HG02970 (cell line): ENCODE results near the gene GIGYF2.

Experiments
- ATAC-seq: cut with Tn5 transposase; IDR thresholded peaks from one replicate; pipeline ENCODE4 v1.9.1; 2021; ENCODE audit warnings: mild to moderate bottlenecking, moderate library complexity, moderate number of reproducible peaks; ENCODE audit not compliant: unreplicated experiment, low FRiP score

Gene GIGYF2

GRCh38 chr2:232888839-232889529 is 191.9 kb downstream of the GIGYF2 start:
- ATAC-seq = no peak

- ATAC-seq = no peak
Observed at GRCh38 chr2:232889876-232890401, 192.8 kb downstream of the GIGYF2 start.

GRCh38 chr2:232890536-232890895 is 193.4 kb downstream of the GIGYF2 start:
- ATAC-seq = no peak

GRCh38 chr2:232890896-232891601 is 193.9 kb downstream of the GIGYF2 start:
- ATAC-seq = no peak

GRCh38 chr2:232891621-232892071 is 194.5 kb downstream of the GIGYF2 start:
- ATAC-seq = no peak

- no peak for ATAC-seq
Observed at GRCh38 chr2:232892221-232892620, 195.1 kb downstream of the GIGYF2 start.

GRCh38 chr2:232892843-232893242 is 195.7 kb downstream of the GIGYF2 start:
- no peak for ATAC-seq

- no peak for ATAC-seq
Observed at GRCh38 chr2:232893834-232894233, 196.7 kb downstream of the GIGYF2 start.

GRCh38 chr2:232894251-232894650 is 197.1 kb downstream of the GIGYF2 start:
- ATAC-seq = no peak

GRCh38 chr2:232894746-232895145 is 197.6 kb downstream of the GIGYF2 start:
- ATAC-seq = no peak

- ATAC-seq = no peak
Observed at GRCh38 chr2:232896111-232896510, 199.0 kb downstream of the GIGYF2 start.

GRCh38 chr2:232896720-232897597 is 199.8 kb downstream of the GIGYF2 start:
- no peak for ATAC-seq

- no peak for ATAC-seq
Observed at GRCh38 chr2:232897598-232898408, 200.7 kb downstream of the GIGYF2 start.

GRCh38 chr2:232898592-232899543 is 201.7 kb downstream of the GIGYF2 start:
- no peak for ATAC-seq

GRCh38 chr2:232900811-232901735 is 203.9 kb downstream of the GIGYF2 start:
- ATAC-seq = no peak

GRCh38 chr2:232901736-232902578 is 204.8 kb downstream of the GIGYF2 start:
- ATAC-seq = no peak

- ATAC-seq = no peak
Observed at GRCh38 chr2:232903989-232904388, 206.9 kb downstream of the GIGYF2 start.
